ENCODE results near the gene VGLL4. TPM values are rescaled to one million over a fixed set of nuclear protein-coding genes. Genes with fewer than 3 reads are reported as not detected.
A peak's percentile ranks its signal among the peaks of the same experiment; 100 is the strongest.
"Not testable (repeated sequence)": the region's sequence is repeated elsewhere in the genome, so short reads cannot be mapped to it uniquely, and the experiment has no call there.

Gene VGLL4, protein sequence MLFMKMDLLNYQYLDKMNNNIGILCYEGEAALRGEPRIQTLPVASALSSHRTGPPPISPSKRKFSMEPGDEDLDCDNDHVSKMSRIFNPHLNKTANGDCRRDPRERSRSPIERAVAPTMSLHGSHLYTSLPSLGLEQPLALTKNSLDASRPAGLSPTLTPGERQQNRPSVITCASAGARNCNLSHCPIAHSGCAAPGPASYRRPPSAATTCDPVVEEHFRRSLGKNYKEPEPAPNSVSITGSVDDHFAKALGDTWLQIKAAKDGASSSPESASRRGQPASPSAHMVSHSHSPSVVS
- polyA plus RNA-seq = 10 to 100 TPM; 11.9 to 44.4 (median 25.6) TPM

DNA sequence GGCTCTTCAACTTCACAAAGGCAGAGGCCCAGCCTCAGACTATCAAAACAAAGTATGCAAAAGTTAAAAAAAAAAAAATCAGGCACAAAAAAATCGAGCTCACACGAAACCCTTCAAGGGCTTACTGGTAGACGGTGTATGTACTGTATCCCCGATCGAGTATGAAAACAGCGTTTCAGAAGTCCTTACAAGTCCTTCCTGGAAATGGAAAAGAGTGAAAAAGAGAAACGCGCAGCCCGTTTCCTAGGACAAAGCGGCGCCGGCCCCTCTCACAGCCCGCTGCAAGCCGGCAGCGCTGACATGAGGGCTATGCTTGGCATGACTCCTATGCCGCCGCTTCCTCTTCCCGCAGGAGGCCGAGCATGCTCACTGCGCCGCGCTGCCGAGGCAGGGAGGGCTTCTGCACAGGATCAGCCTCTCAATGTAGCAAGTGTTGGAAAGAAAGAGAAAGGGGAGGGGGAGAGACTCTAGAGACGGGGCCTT is at the start of gene VGLL4:
Gene VGLL4 (minus strand): TSS at position 311 of the 483 bp plus-strand sequence. CDS start 397 bp downstream, outside the sequence.
- H3K9me3 Mint-ChIP-seq = no peaks in the 10 kb centered on the region
- H3K27ac Mint-ChIP-seq = peak within 1 kb of the TSS; percentile 93 to 99 (median 98)
- H3K27me3 Mint-ChIP-seq (ENCODE audit: low read depth in 3 of 3) = peaks cover 13 to 25% (median 13%) of the 10 kb centered on the region in 3 donors
- H3K4me3 Mint-ChIP-seq = peak within 1 kb of the TSS; percentile 92 to 99 (median 98)
- no peaks in the 10 kb centered on the region for H3K36me3 Mint-ChIP-seq
- H3K4me1 Mint-ChIP-seq = peaks cover 38 to 51% of the 10 kb centered on the region in 2 donors
- DNase-seq = peak; percentile 52 to 55 (median 53)

DNA sequence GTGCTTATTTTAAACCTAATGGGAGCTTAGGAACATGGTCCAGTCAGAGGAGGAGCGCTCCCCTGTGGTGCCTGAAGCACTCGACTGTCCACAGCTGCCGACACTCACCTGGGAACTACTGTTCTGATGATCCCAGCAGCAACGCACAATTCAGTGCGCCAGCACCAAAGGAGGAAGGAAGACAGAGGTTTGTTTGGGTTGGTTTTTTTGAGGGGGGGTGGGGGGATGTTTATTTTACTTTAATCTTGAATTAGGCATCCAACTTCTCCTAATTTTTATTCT is 48.8 kb upstream of the VGLL4 start:
- peaks cover 0 to 5% (median 0%) of the 10 kb centered on the region in 3 donors for H3K27me3 Mint-ChIP-seq (ENCODE audit: low read depth in 3 of 3)
- H3K4me1 Mint-ChIP-seq = no peaks in the 10 kb centered on the region
- no peaks in the 10 kb centered on the region for H3K9me3 Mint-ChIP-seq
- H3K27ac Mint-ChIP-seq = no peak overlapping the region
- no peak overlapping the region for H3K4me3 Mint-ChIP-seq
- H3K36me3 Mint-ChIP-seq = no peaks in the 10 kb centered on the region
- DNase-seq = no peak

DNA sequence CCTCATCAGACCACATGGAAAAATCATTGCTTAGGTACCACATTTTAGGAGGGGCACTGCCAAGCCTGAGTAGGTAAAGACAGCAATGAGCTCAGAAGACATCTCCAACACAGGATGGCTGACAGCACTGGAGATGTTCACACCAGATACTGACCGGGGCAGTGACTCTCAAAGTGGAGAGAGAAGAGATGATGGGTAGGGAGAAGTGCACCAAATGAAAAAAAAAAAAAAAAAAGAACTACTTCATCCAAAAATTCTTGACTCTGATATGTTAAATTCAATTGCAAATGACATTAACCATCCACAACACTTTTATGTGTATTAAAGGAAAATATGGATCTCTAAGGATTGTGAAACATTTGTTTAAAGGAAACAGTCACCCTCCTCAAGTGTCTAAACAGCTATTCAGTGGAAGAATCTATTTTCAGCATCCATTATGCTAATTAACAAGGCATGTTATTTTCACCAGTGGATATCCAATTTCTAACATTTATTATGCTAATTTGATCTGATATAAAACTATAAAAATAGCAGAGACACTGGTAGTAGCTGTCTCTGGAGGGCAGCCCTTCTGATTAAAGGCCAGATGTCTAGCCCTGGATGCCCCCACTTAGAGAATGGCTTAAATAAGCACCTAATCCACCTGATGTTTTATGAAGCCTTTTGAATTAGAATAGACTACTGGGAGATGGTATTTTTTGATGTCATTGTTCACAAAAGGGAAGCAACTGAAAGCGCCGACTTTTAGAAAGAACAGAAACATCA is 48.2 kb upstream of the VGLL4 start:
- no peak for DNase-seq
- Mint-ChIP-seq H3K9me3 (no peaks in the 10 kb centered on the region), H3K4me1 (no peaks in the 10 kb centered on the region), H3K27ac (no peak overlapping the region), H3K4me3 (no peak overlapping the region), H3K36me3 (no peaks in the 10 kb centered on the region), H3K27me3 (ENCODE audit: low read depth in 3 of 3) (peaks cover 0 to 5% (median 0%) of the 10 kb centered on the region in 3 donors)

DNA sequence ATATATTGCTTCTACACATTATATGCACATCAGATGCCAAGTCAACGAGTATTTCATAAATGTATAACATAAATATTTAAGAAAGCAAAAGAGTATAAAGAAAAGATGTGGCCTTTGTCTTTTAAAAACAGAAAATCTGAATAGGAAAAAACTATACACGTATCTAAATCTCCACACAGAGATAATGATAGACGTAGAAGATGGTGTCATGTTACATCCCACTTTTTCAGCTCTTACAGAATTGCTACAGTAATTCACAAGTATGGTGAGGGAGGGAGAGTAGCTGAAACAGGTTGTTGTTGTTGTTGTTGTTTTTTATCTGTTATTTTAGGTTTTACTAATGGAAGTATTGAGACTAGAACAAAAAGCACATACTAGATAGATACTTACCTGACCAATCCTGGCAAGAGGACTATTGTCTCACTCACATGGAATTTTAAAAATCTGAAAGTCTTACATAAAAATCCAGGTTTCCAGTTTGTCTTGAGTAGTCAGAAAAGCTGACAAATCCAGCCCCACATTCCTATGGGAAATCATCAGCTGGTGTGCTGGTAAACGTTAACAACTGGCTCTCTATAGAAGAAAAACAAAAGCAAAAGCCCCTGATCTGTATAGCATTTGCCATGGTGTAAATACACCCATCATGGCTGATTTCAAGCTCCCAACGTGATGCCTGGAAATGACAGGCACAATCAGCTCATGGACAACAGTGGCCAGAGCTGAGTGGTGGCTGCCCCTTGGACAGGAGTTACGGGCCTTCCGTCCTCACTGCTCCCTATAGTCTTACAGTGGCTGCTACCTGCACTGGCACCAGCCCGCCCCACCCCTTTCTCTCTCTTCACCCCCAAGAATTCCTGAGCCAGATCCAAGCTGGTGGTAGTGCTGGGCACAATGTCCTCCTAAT is 47.4 kb upstream of the VGLL4 start:
- H3K4me3 Mint-ChIP-seq = no peak overlapping the region
- DNase-seq = no peak
- H3K9me3 Mint-ChIP-seq = no peaks in the 10 kb centered on the region
- no peak overlapping the region for H3K27ac Mint-ChIP-seq
- H3K27me3 Mint-ChIP-seq (ENCODE audit: low read depth in 3 of 3) = peaks cover 0 to 5% (median 0%) of the 10 kb centered on the region in 3 donors
- no peaks in the 10 kb centered on the region for H3K36me3 Mint-ChIP-seq
- H3K4me1 Mint-ChIP-seq = no peaks in the 10 kb centered on the region

DNA sequence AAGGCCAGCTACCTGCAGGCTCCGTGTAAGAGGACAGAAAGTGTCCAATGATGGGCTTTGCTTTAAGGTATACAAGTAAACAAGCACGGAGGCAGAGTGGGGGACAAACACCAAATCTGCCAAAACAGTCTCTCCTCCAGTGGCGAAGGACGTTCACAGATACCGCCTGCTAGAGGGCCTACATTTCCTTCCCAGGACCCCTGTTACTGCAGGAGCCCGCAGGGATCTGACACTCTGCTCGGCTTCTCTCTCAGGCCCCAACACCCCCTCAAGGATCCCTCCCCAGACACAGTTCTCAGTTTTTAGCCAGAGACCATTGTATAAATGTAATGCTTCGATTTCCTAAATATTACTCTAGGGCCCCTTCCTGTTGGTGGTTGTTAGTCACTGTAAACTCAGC is 46.0 kb upstream of the VGLL4 start:
- Mint-ChIP-seq H3K9me3 (no peaks in the 10 kb centered on the region), H3K4me1 (no peaks in the 10 kb centered on the region), H3K27me3 (ENCODE audit: low read depth in 3 of 3) (peaks cover 0 to 5% (median 0%) of the 10 kb centered on the region in 3 donors), H3K4me3 (no peak overlapping the region), H3K36me3 (no peaks in the 10 kb centered on the region), H3K27ac (no peak overlapping the region)
- DNase-seq = no peak

DNA sequence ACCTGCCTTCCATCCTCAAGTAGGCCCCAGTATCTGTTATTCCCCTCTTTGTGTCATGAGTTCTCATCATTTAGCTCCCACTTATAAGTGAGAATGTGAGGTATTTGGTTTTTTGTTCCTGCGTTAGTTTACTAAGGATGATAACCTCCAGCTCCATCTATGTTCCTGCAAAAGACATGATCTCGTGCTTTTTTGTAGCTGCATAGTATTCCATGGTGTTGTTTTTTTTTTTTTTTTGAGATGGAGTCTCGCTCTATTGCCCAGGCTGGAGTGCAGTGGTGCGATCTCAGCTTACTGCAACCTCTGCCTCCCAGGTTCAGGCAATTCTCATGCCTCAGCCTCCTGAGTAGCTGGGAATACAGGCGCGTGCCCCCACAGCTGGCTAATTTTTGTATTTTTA is 41.3 kb upstream of the VGLL4 start:
- not testable (repeated sequence) for H3K27ac Mint-ChIP-seq

DNA sequence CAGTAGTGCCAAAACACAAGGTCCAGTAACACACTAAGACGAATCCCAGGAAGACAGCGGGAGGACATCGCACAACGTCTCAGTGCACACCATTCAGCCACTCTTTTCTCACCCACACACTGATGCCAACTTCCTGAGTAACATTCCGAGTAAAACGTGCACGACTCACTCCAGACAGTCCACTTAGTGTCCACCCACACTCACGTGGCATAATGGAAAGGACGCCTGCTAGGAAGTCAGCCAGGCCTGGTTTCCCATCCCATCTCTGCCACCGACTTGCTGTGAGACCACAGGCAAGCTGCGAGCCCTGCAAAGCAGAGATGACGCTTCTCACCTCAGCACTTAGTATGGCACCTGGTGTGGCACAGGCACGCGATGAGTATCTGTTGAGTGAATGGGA is 36.8 kb upstream of the VGLL4 start:
- H3K27ac Mint-ChIP-seq = no peak overlapping the region
- DNase-seq = no peak
- H3K27me3 Mint-ChIP-seq (ENCODE audit: low read depth in 3 of 3) = peaks cover 0 to 2% (median 2%) of the 10 kb centered on the region in 3 donors
- no peak overlapping the region for H3K4me3 Mint-ChIP-seq
- no peaks in the 10 kb centered on the region for H3K4me1 Mint-ChIP-seq
- no peaks in the 10 kb centered on the region for H3K9me3 Mint-ChIP-seq
- no peaks in the 10 kb centered on the region for H3K36me3 Mint-ChIP-seq

More for the DNA sequence above, 41.3 kb upstream of the VGLL4 start:
- H3K27me3 Mint-ChIP-seq (ENCODE audit: low read depth in 3 of 3); H3K9me3 Mint-ChIP-seq; H3K4me3 Mint-ChIP-seq; H3K4me1 Mint-ChIP-seq; DNase-seq; H3K36me3 Mint-ChIP-seq: not testable (repeated sequence)

DNA sequence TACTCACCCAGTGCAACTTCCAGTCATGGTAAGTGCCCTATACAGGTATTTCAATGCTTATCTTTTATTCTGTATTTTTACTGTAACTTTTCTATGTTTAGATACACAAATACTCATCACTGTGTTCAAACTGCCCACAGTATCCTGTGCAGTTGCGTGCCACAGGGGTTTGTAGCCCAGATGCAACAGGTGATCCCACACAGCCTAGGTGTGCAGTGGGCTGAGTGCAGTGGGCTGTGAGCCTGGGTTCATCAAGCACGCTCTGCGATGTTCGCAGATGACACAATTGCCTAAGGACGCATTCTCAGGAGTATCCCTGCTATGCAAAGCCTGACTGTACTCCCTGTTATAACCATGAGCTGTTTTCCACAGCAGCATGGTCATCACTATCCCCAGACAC is 36.2 kb upstream of the VGLL4 start:
- no peaks in the 10 kb centered on the region for H3K9me3 Mint-ChIP-seq
- no peaks in the 10 kb centered on the region for H3K4me1 Mint-ChIP-seq
- peaks cover 0 to 2% (median 2%) of the 10 kb centered on the region in 3 donors for H3K27me3 Mint-ChIP-seq (ENCODE audit: low read depth in 3 of 3)
- H3K27ac Mint-ChIP-seq = no peak overlapping the region
- H3K4me3 Mint-ChIP-seq = no peak overlapping the region
- no peaks in the 10 kb centered on the region for H3K36me3 Mint-ChIP-seq
- no peak for DNase-seq

DNA sequence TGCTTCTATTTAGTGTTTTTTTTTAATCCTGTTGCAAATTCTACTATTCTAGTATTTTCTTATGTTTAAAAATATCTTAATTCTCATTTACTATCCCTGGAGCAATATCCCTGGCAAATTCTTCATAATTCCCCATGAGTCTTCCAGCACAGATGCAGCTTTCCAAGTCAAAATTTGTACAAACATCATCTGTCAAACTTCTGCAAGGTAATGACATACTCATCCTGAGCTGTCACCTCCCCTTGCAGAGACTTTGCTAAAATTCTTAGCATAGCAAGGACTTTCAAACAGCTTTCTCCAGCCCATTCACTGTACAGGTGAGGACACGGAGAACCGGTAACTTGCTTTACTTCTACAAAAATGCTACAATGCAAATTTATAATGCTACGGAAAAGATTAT is 28.6 kb upstream of the VGLL4 start:
- H3K9me3 Mint-ChIP-seq = no peaks in the 10 kb centered on the region
- H3K27me3 Mint-ChIP-seq (ENCODE audit: low read depth in 3 of 3) = peaks cover 0 to 4% (median 0%) of the 10 kb centered on the region in 3 donors
- no peak overlapping the region for H3K27ac Mint-ChIP-seq
- DNase-seq = no peak
- no peak overlapping the region for H3K4me3 Mint-ChIP-seq
- no peaks in the 10 kb centered on the region for H3K4me1 Mint-ChIP-seq
- H3K36me3 Mint-ChIP-seq = no peaks in the 10 kb centered on the region

DNA sequence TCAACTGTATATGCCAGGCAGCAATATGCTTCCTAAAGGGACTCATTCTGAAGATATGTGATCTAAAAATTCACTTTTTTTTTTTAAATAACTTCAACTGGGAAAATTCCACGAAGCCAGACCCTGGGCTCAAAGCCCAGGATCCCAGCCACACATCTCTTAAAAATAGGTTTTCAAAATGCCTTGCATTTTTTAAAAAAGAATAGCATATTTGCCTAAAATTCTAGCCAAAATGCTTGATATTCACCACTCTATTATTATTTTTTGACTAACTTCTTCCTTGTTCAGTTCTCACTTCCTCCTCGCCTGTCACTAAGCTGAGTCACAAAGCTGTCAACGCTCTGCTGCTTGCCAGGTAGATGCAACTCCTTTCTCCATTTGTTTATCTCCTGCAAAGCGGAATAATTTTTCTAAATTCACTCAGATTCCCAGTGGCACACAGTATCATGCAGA is 28.0 kb upstream of the VGLL4 start:
- Mint-ChIP-seq H3K4me1 (no peaks in the 10 kb centered on the region), H3K9me3 (no peaks in the 10 kb centered on the region), H3K4me3 (no peak overlapping the region), H3K36me3 (no peaks in the 10 kb centered on the region), H3K27me3 (ENCODE audit: low read depth in 3 of 3) (peaks cover 0 to 4% (median 0%) of the 10 kb centered on the region in 3 donors), H3K27ac (no peak overlapping the region)
- DNase-seq = no peak

DNA sequence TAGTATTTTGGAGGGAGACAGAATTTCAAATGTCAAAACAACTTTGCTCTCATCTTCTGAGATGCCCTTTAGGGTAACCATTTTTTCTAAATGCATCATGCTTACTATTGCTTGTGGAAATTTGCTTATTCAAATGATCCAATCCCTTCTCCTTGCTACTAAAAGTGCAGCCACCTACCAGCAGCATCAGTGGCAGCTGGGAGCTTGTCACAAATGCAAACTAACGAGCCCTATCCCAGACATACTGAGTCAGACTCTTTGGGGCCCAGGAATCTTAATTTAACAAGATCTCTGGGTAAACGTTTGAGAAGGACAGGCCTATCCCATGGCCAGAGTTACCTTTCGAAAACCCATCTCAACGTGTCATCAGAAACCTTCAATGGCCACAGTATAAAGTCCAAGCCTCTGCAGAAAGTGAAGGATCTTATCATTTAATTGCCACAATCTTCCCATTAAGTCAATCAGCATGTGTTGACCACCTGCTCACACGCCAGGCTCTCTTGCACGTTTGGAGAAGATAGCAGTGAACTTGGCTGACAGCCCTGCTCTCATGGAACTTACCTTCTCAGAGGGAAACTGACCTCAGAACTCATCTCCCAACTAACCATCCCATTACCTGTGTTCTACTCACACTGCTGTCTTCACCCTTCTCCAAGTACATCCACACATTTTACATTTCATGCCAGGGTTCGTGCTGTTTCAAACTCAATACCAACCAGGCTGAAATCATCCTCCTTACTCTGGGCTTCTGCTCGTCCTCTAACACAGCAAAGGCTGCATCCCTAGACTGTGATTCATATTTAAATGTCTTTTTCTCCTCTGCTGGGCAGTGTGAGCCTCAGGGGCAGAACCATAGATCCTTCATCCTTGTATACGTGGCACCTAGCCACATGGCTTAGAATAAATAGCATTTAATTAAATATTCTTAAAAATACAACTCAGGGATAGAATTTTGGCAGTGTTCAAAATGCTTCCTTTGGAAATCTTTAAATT is 24.8 kb upstream of the VGLL4 start:
- peaks cover 0 to 4% (median 0%) of the 10 kb centered on the region in 3 donors for H3K27me3 Mint-ChIP-seq (ENCODE audit: low read depth in 3 of 3)
- H3K4me3 Mint-ChIP-seq = no peak overlapping the region
- peak overlapping the region in 1 of 6 donors; percentile 4 for H3K27ac Mint-ChIP-seq
- no peaks in the 10 kb centered on the region for H3K4me1 Mint-ChIP-seq
- no peak for DNase-seq
- H3K9me3 Mint-ChIP-seq = no peaks in the 10 kb centered on the region
- no peaks in the 10 kb centered on the region for H3K36me3 Mint-ChIP-seq

DNA sequence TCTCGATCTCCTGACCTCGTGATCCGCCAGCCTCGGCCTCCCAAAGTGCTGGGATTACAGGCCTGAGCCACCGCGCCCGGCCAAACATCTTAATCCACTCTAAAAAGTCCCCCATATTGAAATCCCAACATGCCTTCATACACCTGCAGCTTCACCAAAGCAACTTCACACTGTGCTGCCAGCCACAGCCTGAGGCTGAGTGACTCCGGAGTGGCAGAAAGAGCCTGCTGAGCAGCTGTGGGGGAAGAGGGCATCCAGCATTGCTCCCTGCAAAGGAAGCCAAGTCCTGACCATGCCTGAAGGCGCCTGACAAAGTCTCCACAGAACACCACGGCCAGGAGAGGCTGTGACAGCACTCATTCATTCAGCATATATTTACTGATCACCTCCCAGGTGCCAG is 21.6 kb upstream of the VGLL4 start:
- Mint-ChIP-seq H3K36me3 (no peaks in the 10 kb centered on the region), H3K27me3 (ENCODE audit: low read depth in 3 of 3) (no peaks in the 10 kb centered on the region), H3K27ac (no peak overlapping the region), H3K4me1 (no peaks in the 10 kb centered on the region), H3K9me3 (no peaks in the 10 kb centered on the region), H3K4me3 (no peak overlapping the region)
- no peak for DNase-seq
